ENCODE results near the gene GPR27.

The GPR27 gene, protein sequence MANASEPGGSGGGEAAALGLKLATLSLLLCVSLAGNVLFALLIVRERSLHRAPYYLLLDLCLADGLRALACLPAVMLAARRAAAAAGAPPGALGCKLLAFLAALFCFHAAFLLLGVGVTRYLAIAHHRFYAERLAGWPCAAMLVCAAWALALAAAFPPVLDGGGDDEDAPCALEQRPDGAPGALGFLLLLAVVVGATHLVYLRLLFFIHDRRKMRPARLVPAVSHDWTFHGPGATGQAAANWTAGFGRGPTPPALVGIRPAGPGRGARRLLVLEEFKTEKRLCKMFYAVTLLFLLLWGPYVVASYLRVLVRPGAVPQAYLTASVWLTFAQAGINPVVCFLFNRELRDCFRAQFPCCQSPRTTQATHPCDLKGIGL

GRCh38 chr3:71753701-71754609 lies at the start of gene GPR27:
GPR27 (plus strand) TSS chr3:71753855; CDS start chr3:71754050, 195 bp downstream.
- DNase-seq (ENCODE audit: low read depth, low spot score) = peak; percentile 82

DNA sequence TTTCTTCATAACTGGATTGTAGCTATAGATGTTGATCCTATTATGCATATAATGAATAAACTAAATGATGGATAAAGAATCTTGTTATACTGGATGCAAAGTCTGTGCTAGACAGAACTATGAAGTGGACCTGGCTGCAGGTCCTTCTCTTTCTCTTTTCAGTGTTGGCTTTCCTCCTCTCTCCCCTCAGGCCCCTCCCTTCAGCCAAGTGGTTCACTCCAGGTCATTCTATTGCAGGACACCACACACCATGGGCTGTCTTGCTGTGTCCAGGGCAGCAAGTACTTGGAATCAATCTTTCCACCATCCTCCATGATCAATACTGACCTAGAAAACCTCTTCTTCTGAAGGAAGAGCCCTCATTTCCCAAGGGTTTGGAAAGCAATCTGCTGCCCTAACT lies 48.7 kb upstream of the GPR27 start:
- no peak for DNase-seq (ENCODE audit: low read depth, low spot score)

- no peak for DNase-seq (ENCODE audit: low read depth, low spot score)
Measured at GRCh38 chr3:71705681-71706080, 48.0 kb upstream of the GPR27 start.

DNA sequence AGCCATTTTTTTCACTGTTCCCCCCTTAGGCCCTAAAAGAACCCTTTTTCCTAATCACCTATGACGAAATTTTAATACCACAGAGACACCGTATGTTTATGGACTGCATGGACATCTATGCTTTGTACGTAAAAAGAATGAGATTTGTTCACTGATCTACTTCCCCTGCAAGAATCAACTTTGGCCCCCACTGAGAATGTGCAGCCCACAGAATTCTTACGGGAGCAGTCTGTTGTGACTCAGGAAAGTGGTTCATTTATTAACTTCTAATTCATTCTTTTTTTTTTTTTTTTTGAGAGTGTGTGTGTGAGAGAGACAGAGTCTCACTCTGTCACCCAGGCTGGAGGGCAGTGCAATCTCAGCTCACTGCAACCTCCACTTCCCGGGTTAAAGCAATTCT lies 46.1 kb upstream of the GPR27 start:
- DNase-seq (ENCODE audit: low read depth, low spot score) = peak; percentile 55

- DNase-seq (ENCODE audit: low read depth, low spot score) = no peak
Measured at GRCh38 chr3:71708476-71709105, 45.1 kb upstream of the GPR27 start.

GRCh38 chr3:71709908-71710511 lies 43.6 kb upstream of the GPR27 start:
- DNase-seq (ENCODE audit: low read depth, low spot score) = no peak

GRCh38 chr3:71710906-71711494 lies 42.7 kb upstream of the GPR27 start:
- DNase-seq (ENCODE audit: low read depth, low spot score) = peak; percentile 70

GRCh38 chr3:71713041-71713440 lies 40.6 kb upstream of the GPR27 start:
- no peak for DNase-seq (ENCODE audit: low read depth, low spot score)

DNA sequence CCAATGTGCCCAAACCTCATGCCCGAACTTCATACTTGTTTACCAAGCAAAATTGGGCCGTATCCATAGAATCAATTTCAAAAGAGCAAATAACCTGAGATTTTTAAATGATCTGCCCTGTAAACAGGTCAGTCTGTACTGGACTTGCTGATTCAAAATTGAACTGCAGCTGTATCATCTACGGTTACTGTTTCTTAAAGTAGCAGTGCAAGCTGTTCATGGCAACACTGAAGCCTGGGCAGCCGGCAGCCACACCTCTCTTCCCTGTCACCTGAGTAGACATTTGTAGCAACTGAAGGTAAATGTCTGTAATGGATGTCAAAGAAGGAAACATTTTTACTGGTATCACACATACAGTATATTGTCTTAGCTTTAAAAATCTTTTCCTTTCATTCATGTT lies 39.1 kb upstream of the GPR27 start:
- DNase-seq (ENCODE audit: low read depth, low spot score) = no peak

GRCh38 chr3:71718072-71718471 lies 35.6 kb upstream of the GPR27 start:
- no peak for DNase-seq (ENCODE audit: low read depth, low spot score)

DNA sequence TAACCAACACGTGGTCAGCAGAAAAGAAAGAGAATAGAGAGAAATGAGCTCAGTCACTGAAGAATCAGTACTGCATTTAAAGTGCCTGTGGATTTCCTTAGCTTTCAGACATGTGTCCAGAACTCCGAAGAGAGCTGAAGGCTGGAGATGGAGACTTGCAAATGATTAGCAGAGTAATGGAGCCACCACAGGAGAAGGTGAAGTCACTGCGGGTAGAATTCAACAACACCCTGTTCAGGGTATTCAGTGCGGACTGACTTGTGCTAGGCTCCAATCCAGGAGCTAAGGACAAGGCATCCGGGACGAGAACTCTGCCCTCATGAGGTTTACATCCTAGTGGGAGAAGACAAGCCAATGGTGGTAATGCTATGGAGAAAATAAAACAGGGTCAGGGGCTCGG lies 32.7 kb upstream of the GPR27 start:
- DNase-seq (ENCODE audit: low read depth, low spot score) = no peak

DNA sequence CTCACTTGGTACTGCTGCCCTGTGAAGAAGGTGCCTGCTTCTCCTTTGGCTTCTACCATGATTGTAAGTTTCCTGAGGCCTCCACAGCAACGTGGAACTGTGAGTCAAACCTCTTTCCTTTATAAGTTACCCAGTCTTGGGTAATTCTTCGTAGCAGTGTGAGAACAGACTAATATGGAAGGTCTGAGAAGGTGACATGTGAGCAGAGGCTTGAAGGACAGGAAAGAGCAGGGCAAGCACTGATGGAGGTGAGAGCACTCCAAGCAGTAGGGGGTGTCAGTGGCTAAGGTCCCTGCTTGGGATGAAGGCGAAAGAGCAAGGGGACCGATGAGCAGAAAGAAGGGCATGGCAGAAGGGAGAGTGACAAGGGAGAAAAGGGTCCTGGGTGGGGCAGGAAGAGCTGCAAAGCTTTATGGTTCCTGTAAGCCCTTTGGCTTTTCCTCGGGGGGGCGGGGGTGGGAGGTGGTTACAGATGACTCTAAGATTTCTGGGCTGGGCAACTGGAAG lies 32.0 kb upstream of the GPR27 start:
- DNase-seq (ENCODE audit: low read depth, low spot score) = no peak

GRCh38 chr3:71722693-71723092 lies 31.0 kb upstream of the GPR27 start:
- DNase-seq (ENCODE audit: low read depth, low spot score) = no peak

- no peak for DNase-seq (ENCODE audit: low read depth, low spot score)
Measured at GRCh38 chr3:71723452-71724170, 30.0 kb upstream of the GPR27 start.

GRCh38 chr3:71724171-71724453 lies 29.5 kb upstream of the GPR27 start:
- no peak for DNase-seq (ENCODE audit: low read depth, low spot score)

DNA sequence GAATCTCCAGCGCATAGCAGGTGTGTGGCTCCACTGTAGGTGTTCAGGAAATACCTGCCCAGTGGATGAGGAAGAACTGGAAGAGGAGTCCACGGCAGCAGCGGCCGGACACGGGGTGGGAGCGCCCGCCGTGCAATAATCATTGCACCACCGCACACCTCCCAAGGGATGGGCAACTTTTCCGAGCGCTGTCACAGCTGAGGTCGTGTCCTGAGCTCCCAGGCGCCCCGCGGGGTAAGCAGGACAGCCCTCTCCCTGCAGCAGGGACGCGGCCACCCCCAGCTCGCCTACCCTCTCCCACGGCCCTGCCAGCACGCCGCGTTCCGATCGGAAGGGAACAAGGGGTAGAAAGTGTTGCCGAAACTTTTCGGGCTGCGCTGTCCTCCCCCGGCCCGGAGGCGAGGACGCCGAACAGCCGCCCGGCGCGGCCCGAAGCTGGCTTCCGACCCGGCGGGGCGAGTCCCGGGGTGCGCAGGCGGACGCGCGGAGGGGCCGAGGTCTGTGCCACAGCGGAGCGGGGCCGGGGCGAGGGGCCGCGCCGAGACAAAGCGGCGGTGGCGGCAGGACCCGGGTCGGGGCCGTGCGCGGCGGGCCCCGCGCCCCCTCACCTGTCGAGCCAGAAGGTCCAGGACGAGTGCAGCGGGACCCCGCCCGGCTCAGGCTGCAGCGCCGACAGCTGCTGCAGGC lies 28.9 kb upstream of the GPR27 start:
- DNase-seq (ENCODE audit: low read depth, low spot score) = peak; percentile 51

- peak; percentile 66 for DNase-seq (ENCODE audit: low read depth, low spot score)
Measured at GRCh38 chr3:71725271-71725991, 28.2 kb upstream of the GPR27 start, which contains the start of gene EIF4E3. EIF4E3 (minus strand) TSS chr3:71725402; CDS start chr3:71725367, 35 bp downstream.

- DNase-seq (ENCODE audit: low read depth, low spot score) = no peak
Measured at GRCh38 chr3:71726146-71726545, 27.5 kb upstream of the GPR27 start.

GRCh38 chr3:71728632-71729342 lies 24.9 kb upstream of the GPR27 start:
- DNase-seq (ENCODE audit: low read depth, low spot score) = peak; percentile 47
